ENCODE data around the gene MRPL46.

MRPL46 gene

GRCh38 chr15:88487796-88488523, 20.8 kb upstream of the MRPL46 start:
- H3K27ac ChIP-seq (ENCODE audit: low read length), result no peak overlapping the region
- peak overlapping the region; percentile 19 for H3K4me2 ChIP-seq (ENCODE audit: low read length)
- H3K36me3 ChIP-seq (replicated peaks; ENCODE audit: low read depth, low read length), result no peaks in the 10 kb centered on the region
- H3K4me3 ChIP-seq (ENCODE audit: low read length), result no peak overlapping the region
- TF ChIP-seq CTCF (IDR thresholded peaks at IDR 0.05; ENCODE audit: low read depth, low read length) (no peak), EZH2phosphoT487 (IDR thresholded peaks at IDR 0.05; ENCODE audit: low read depth) (no peak)
- H3K79me2 ChIP-seq (ENCODE audit: low read length), result no peaks in the 10 kb centered on the region
- H2AFZ ChIP-seq (ENCODE audit: low read depth, low read length), result peak overlapping the region; percentile 32
- H3K9me3 ChIP-seq (ENCODE audit: insufficient read depth, low read length), result no peaks in the 10 kb centered on the region
- no peaks in the 10 kb centered on the region for H3K27me3 ChIP-seq (ENCODE audit: low read depth, low read length)
- H4K20me1 ChIP-seq (ENCODE audit: insufficient read depth, low read length), result no peaks in the 10 kb centered on the region
- H3K4me1 ChIP-seq (ENCODE audit: low read length), result peaks cover 14% of the 10 kb centered on the region
- peak overlapping the region; percentile 29; the same call in 1 of the 2 replicates for H3K9ac ChIP-seq (ENCODE audit: low read length)

- H3K4me3 ChIP-seq (ENCODE audit: low read length), result no peak overlapping the region
- no peaks in the 10 kb centered on the region for H4K20me1 ChIP-seq (ENCODE audit: insufficient read depth, low read length)
- H2AFZ ChIP-seq (ENCODE audit: low read depth, low read length), result peak overlapping the region; percentile 32
- H3K4me1 ChIP-seq (ENCODE audit: low read length), result peaks cover 17% of the 10 kb centered on the region
- H3K27ac ChIP-seq (ENCODE audit: low read length), result no peak overlapping the region
- H3K9me3 ChIP-seq (ENCODE audit: insufficient read depth, low read length), result no peaks in the 10 kb centered on the region
- peak overlapping the region; percentile 29; the same call in 1 of the 2 replicates for H3K9ac ChIP-seq (ENCODE audit: low read length)
- H3K36me3 ChIP-seq (replicated peaks; ENCODE audit: low read depth, low read length), result no peaks in the 10 kb centered on the region
- peak overlapping the region; percentile 19 for H3K4me2 ChIP-seq (ENCODE audit: low read length)
- no peaks in the 10 kb centered on the region for H3K79me2 ChIP-seq (ENCODE audit: low read length)
- no peak for TF ChIP-seq EZH2phosphoT487 (IDR thresholded peaks at IDR 0.05; ENCODE audit: low read depth)
- peak; percentile 26 for TF ChIP-seq CTCF (IDR thresholded peaks at IDR 0.05; ENCODE audit: low read depth, low read length)
- H3K27me3 ChIP-seq (ENCODE audit: low read depth, low read length), result no peaks in the 10 kb centered on the region
Observed at GRCh38 chr15:88487178-88487795, 20.1 kb upstream of the MRPL46 start.

GRCh38 chr15:88484682-88485331, 17.6 kb upstream of the MRPL46 start:
- no peak overlapping the region for H2AFZ ChIP-seq (ENCODE audit: low read depth, low read length)
- H3K4me3 ChIP-seq (ENCODE audit: low read length), result no peak overlapping the region
- peaks cover 20% of the 10 kb centered on the region for H3K4me1 ChIP-seq (ENCODE audit: low read length)
- H3K79me2 ChIP-seq (ENCODE audit: low read length), result no peaks in the 10 kb centered on the region
- peaks cover 3% of the 10 kb centered on the region for H3K36me3 ChIP-seq (replicated peaks; ENCODE audit: low read depth, low read length)
- H3K9me3 ChIP-seq (ENCODE audit: insufficient read depth, low read length), result no peaks in the 10 kb centered on the region
- no peaks in the 10 kb centered on the region for H3K27me3 ChIP-seq (ENCODE audit: low read depth, low read length)
- H3K9ac ChIP-seq (ENCODE audit: low read length), result no peak overlapping the region
- H3K4me2 ChIP-seq (ENCODE audit: low read length), result no peak overlapping the region
- H3K27ac ChIP-seq (ENCODE audit: low read length), result no peak overlapping the region
- TF ChIP-seq EZH2phosphoT487 (IDR thresholded peaks at IDR 0.05; ENCODE audit: low read depth) (no peak), CTCF (IDR thresholded peaks at IDR 0.05; ENCODE audit: low read depth, low read length) (no peak)
- H4K20me1 ChIP-seq (ENCODE audit: insufficient read depth, low read length), result no peaks in the 10 kb centered on the region

- TF ChIP-seq EZH2phosphoT487 (IDR thresholded peaks at IDR 0.05; ENCODE audit: low read depth) (no peak), CTCF (IDR thresholded peaks at IDR 0.05; ENCODE audit: low read depth, low read length) (no peak)
Observed at GRCh38 chr15:88482263-88482662, 15.1 kb upstream of the MRPL46 start.

More at GRCh38 chr15:88482263-88482662, 15.1 kb upstream of the MRPL46 start:
- Histone ChIP-seq H3K4me2 (ENCODE audit: low read length) (no peak overlapping the region), H3K79me2 (ENCODE audit: low read length) (0 out of 2 replicates have a peak, but pooled peaks cover 3% of the 10 kb centered on the region), H3K4me1 (ENCODE audit: low read length) (peaks cover 21% of the 10 kb centered on the region), H3K9me3 (ENCODE audit: insufficient read depth, low read length) (no peaks in the 10 kb centered on the region), H3K27me3 (ENCODE audit: low read depth, low read length) (no peaks in the 10 kb centered on the region), H3K27ac (ENCODE audit: low read length) (0 out of 2 replicates have a peak overlapping the region, but pooled peaks have one; percentile 3), H3K36me3 (replicated peaks; ENCODE audit: low read depth, low read length) (peaks cover 25% of the 10 kb centered on the region), H3K9ac (ENCODE audit: low read length) (no peak overlapping the region), H4K20me1 (ENCODE audit: insufficient read depth, low read length) (no peaks in the 10 kb centered on the region), H2AFZ (ENCODE audit: low read depth, low read length) (no peak overlapping the region), H3K4me3 (ENCODE audit: low read length) (no peak overlapping the region)
